Measurements from ENCODE around the gene SHPK. TPM values are rescaled to one million over a fixed set of nuclear protein-coding genes. Genes with fewer than 3 reads are reported as not detected.
A peak's percentile ranks its signal among the peaks of the same experiment; 100 is the strongest.

Gene SHPK, protein sequence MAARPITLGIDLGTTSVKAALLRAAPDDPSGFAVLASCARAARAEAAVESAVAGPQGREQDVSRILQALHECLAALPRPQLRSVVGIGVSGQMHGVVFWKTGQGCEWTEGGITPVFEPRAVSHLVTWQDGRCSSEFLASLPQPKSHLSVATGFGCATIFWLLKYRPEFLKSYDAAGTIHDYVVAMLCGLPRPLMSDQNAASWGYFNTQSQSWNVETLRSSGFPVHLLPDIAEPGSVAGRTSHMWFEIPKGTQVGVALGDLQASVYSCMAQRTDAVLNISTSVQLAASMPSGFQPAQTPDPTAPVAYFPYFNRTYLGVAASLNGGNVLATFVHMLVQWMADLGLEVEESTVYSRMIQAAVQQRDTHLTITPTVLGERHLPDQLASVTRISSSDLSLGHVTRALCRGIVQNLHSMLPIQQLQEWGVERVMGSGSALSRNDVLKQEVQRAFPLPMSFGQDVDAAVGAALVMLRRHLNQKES
- 7.7 TPM for polyA plus RNA-seq (ENCODE audit: insufficient read length)

DNA sequence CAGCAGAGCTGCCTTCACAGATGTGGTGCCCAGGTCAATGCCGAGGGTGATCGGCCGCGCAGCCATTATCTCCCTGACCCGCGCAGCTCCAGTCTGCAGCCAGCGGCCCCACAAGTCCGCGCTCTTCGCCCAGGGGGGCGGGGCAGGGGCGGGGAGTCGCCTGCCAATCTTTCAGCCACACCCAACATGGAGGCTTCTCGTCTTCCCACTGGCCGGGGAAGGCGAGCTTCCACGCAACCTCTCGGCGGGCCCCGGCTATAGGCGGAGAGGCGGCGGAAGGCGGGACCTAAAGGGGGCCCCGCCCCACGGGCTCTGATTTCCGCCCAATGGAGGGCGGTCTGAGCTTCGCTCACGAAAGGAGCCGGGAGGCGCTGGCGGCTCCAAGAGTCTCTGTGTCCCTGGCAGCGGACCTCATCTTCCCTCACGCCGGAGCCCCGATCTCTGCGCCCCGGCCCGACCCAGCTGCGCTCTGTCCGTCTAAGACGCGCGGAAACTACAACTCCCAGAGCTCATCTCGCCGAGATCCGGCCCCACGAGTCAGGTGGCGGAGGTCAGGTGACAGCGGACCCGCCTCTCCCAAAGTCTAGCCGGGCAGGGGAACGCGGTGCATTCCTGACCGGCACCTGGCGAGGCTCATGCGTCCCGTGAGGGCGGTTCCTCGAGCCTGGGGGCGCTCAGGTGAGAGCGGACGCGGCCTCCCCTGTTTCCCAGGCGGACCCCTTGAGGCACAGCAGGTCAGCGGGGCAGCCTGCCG, at the start of gene SHPK, which contains the start of gene CTNS:
Gene SHPK (minus strand): TSS at position 97 of the 754 bp plus-strand sequence. CDS start 31 bp downstream, at position 66.
Gene CTNS (plus strand): TSS at position 607 of the 754 bp plus-strand sequence. CDS start 3,447 bp downstream, outside the sequence.
- peak; percentile 95 for DNase-seq

DNA sequence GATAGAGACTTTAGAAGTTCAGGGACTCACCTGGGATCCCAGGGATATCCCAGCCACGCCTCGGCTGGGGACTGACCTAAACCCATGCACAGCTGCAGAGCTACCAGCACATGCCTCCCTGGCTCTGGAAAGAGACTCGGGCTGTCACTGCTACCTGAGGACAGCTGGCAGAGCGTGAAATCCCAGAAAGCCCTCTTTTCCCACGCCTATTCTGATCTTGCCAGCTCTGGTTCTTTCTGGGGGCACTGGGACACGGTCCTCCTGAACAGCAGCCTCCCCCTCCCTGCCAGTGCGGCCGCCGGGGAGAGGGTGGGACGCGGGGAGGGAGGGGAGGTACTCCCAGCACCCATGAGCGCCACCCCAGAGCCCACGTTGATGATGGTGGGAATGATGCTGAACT, 49.1 kb upstream of the SHPK start:
- DNase-seq = no peak

DNA sequence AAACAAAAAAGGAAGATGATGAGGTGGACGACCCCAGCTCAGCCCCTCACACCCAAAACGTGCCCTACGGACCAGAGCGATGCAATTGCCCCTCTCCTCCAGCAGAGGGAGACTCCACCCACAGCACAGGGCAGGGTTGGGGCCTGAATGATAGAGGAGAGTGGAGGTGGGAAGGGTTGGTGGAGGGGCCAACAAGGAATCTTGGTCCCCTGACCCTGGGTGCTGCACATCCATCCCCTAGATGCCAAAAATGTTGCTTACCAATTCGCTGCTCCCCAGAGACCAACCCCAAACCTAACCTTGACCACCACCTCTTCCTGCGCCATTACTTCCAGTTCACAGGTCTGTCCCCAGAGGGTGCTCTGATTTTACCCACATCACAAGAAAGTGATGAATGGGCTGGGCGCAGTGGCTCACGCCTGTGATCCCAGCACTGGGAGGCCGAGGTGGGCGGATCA, 47.0 kb upstream of the SHPK start:
- no peak for DNase-seq

DNA sequence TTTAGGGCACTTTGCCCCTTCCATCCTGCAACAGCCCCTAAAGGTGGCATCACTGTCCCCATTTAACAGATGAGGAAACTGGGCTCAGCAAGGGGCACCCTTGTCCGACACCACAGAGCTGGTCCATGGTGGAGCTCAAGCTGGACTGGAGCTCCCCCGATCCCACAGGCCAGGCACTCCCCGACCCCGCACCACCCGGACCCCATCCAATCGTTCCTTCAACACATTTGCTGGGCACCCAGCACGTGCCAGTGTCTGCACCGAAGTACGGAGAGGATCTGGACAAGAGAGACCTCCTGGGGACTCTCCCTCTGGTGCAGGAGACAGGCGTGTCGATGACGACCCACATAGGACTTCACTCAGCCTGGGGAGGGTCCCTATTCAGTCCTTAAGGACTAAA, 46.0 kb upstream of the SHPK start:
- DNase-seq = no peak

DNA sequence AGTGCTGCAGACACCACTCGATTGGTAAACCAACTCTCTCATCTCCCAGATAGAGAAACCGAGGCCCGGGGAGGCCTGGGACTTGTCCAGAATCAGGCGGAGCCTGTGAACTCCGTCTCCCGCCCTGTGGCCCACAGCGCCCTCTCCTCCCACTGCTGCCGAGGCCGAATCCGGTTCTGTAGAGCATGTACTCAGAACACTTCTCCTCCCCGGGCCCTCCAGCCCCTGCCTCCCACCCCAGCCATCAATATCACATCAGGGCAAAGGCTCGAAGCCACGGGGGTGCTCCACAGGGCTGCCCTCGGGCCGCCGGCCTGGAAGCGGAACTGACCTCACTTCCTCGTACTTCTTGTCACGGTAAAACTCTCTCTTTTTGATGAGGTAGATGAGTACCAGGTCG, 45.5 kb upstream of the SHPK start:
- DNase-seq = no peak

DNA sequence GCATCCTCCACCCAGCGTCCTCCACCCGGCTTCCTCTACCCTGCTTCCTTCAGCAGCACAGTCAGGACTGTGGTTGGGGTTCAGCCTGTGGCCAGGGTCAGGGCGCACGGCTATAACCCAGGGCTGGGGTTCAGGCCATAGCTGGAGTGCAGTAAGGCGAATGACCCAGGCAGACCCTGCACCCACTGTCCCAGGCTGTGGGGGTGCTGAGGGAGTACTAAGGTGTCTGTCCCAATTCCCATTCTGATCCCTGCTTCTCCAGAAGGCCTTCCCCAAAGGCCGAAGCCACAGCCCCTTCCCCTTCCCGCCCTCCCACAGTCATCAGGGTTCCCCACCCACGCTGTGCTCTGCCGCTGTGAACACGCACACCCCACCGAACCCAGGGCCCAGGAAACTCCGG, 45.0 kb upstream of the SHPK start:
- no peak for DNase-seq

DNA sequence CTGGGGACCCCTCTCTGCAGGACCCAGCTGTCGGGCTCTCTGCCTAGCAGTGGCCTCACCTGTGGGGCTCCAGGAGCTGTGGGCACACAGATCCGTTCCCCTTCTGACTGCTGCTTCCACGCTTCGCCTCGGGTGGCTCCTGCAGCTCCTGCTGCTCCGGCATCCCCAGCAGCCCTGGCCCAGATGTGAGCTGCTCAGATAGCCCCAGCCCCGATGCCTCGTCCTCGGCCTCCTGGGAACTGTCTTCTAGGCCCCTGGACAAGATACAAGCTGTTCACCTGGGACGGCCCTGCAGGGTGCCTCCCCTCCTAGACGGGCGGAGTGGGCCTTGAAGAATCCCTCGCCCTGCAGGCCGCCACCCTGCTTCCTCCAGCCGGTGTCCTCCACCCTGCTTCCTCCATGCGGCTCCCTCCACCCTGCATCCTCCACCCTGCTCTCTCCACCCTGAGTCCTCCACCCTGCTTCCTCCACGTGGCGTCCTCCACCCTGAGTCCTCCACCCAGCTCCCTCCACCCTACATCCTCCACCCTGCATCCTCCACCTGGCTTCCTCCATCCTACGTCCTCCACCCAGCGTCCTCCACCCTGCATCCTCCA, 43.6 kb upstream of the SHPK start:
- DNase-seq = no peak

DNA sequence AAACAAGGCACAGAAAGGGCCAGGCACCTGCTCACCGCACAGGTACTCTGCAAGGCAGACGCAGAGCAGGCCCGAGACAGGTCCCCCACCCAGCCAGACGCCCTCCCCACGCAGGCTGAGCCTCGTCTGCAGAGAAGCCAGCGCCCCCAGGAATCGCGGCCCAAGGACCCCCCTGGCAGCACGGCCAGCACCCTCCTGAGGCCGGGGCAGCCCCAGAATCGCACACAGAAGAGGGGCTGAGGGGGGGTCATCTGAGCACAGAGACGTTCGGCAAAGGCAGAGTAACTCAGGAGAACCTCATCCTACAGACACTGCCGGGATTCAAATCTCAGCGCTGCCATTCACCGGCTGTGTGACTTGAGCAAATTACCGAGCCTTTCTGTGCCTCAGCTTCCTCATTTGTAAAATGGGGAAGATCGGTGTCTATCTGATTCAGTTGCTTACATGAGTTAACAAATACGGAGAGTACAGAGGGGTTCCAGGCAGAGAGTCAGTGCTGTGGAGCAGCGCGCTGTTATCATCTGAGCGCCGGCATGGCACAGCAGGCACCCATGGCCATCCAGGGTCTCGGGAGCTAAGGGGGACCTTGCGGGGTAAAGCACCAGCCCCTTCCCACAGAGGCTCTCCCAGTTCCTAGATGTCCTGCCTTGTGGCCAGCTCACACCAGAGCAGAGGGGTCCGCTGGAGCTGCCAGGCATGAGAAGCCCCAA, 42.9 kb upstream of the SHPK start:
- no peak for DNase-seq

DNA sequence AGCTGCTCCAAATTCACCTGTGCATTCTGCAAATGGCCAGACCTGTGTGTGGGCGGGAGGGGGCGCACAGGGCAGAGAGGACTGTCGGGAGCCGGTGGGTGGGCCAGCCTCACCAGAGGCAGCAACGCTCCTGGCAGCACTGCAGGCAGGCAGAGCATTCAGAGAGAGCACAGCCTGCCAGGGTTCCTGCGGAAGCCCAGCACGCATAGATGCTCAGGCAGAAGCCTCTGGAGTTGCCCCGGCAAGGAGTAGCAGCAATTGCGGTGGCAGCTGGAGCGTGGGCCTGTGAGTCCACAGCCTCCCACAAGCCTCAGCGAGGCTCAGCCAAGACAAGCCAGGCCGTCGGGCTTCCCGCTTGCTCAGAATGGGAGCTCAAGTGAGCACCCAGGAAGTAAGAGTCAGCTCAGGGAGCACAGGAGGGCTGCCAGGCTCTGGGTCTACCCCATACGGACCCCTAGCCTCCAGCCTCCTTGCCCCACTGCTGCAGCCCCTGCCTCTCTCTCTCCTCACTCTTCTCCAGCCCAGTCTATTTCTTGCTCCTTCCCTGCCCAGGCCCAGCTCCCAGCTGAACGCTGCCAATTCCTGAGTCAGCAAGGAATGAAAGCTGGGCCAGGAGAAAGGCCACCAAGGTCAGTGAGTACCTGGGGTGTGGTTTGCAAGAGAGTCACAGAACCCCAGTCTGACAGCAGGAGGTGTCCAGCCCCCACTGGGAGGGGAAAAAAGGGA, 42.2 kb upstream of the SHPK start:
- DNase-seq = no peak

DNA sequence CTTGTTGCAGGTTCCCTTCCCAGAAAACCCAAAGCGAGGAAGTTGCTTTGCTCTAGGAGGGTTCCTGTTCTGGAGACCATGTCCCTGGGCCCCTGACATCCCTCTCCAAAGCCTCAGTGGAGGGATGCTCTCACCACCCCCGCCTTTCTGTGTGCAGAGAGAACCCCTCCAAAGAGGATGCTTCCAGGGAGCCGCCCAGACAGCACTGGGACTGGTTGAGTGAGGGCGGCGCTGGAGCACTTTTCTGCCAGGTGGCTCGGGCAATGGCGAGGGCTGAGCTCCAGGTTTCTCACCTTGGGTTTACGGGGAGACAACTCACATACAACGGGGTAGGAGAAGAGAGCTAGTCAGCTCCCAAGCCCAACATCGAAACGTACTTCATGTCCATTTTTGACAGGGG, 39.8 kb upstream of the SHPK start:
- no peak for DNase-seq

DNA sequence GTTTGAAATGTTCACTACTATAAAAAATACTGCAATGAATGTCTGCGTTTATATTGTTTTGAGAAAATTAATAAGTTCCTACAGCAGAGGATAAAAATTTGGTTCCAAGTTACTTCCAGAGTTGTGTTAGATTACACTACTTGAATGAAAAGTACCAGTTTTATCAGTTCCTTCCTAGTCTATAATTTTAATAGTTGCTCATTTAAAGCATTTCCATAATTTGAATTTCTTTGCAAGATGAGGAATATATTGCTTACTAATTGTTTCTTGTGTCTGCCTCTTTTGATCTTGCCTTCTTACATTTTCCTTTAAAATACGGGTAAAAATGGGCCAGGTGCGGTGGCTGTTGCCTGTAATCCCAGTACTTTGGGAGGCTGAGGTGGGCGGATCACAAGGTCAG, 36.5 kb upstream of the SHPK start:
- no peak for DNase-seq

DNA sequence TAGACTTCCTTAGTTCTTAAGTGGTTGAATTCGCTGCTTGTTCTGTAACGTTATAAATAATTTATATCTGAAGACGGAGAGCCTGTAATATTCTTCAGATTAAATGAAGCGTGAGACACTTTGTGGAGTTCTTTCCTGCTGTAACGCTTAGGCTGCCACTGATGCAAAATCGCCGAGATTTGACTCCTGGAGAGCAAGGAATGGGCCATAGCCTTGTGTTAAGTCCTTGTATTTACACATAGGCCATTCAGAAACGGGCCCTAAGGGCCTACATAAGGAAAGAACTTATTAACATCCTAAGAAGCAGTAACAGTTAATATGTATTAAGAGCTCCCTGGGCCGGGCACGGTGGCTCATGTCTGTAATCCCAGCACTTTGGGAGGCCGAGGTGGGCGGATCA, 33.5 kb upstream of the SHPK start:
- DNase-seq = no peak

DNA sequence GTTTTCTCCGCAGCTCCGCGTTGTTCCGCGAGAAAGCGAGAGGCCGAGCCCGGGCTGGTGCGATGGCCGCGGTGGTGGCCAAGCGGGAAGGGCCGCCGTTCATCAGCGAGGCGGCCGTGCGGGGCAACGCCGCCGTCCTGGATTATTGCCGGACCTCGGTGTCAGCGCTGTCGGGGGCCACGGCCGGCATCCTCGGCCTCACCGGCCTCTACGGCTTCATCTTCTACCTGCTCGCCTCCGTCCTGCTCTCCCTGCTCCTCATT, 33.0 kb upstream of the SHPK start:
- no peak for DNase-seq

DNA sequence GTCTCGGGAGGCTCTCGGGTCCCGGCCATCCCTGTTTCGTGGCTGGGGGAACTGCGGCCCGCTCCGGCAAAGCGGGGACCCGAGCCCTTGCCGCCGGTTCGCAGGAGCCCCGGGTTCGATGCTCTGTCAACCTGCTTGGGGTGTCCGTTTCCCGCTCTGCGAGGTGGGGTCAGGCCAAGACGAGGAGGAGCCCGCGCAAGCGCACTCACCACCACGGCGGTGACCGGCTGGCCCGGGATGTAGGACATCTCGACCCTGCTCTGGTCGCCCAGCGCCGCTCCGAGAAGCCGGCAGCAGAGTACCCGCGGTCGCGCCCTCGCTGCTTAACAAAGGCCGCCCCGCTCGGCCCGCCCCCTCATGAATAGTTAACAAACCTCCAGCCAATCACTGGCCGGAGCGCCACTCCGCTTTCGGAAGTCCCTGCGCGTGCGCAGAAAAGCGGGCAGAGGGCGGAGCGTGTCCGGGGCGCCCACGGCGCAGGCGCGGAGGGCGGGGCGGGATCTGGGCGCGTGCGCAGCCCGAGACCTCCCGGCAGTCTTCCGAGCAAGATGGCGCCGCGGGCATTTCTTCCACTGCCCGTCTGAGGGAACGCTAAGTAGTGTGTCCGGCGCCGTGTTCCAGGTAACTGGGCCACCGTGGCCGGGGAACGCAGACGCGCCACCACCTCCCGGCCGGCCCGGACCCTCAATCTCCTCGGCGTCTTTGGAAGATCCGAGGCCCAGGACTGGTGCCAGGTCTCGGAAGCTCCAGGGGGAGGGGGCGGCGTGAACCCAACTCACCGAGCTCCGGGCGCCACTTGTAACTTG, 32.4 kb upstream of the SHPK start, which contains the start of the genes EMC6 and TAX1BP3:
Gene EMC6 (plus strand): TSS at position 534 of the 806 bp plus-strand sequence. CDS start 335 bp downstream, outside the sequence.
Gene TAX1BP3 (minus strand): TSS at position 300 of the 806 bp plus-strand sequence. CDS start 52 bp downstream, at position 248.
- peak; percentile 99 for DNase-seq

DNA sequence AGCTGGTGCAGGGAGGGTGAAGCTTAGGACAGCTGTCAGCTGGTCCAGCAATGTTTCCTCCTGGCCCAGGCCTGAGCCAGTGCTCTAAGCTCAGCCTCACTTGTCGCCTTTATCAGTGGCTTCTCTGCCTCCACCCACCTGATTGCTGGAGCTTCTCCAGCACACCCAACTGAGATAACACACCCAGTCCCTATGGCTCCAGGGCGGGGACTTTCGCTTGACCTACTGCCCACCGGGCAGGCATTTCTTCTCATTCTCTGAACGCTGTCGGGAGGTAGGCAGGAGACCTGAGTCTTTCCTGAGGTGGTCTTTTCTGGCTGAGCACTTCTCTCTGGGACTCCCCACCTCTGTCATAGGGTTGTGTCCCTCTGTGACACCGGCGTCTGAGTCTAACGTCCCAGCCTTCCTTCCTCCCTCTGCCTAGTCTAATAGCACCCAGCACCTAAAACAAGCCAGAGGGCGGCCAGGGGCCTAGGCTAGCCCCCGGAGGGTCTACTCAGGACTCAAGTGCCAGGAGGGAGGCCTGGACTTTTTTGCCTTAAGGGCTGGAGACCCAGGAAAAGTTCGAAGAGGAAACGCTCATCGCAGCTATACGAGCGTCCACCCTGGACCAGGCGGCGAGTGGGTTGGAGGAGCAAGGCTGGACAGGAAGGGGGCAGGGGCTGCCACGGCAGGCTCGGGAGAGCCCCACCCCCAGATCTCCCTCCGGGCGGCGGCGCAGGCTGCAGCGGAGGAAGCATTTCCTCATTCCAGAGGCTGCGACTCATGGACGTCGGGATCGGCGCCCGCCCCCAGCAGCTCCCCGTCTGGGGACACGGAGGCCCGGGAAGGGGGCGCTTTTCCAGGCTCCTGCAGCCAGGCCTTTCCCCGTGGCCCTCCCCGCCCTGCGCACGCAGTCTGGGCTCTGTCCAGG, 31.6 kb upstream of the SHPK start:
- peak; percentile 93 for DNase-seq

DNA sequence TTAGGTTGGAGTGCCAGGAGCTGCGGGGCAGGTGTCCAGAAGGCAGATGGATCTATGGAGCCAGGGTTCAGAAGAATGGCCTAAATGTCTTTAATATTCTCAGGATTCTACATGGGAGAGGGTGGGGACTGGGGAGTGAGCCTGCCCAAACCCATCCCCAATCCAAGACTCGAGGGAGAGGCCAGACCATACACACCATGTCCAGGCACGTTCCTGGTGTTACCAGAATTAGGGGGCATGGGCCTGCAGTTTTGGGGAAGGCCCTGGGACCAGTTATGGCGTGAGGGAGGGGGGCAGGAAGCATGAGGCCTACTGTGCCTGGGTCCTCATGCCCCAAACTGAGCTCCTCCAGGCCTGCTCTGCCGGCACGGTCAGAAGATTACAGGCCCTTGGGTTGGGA, 30.5 kb upstream of the SHPK start:
- DNase-seq = no peak

DNA sequence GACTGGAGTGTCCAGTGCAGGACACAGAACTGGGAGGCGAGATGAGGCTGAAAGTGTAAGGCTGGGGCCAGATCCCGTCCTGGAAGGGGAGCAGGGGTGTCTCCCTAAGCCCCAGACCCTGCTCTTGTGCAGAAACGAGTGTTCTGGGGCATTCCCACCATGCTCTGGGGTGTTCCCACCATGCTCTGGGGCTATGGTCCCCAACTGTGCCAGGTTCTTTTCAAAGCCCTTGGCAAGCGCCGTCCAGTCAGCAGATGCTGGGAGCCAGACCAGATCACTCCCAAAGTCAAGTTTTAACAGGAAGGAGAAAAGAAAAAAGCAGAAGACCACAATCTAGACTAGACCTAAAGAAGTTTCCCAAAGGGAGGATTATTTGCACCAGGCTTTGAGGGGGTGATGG, 29.8 kb upstream of the SHPK start:
- DNase-seq = no peak

DNA sequence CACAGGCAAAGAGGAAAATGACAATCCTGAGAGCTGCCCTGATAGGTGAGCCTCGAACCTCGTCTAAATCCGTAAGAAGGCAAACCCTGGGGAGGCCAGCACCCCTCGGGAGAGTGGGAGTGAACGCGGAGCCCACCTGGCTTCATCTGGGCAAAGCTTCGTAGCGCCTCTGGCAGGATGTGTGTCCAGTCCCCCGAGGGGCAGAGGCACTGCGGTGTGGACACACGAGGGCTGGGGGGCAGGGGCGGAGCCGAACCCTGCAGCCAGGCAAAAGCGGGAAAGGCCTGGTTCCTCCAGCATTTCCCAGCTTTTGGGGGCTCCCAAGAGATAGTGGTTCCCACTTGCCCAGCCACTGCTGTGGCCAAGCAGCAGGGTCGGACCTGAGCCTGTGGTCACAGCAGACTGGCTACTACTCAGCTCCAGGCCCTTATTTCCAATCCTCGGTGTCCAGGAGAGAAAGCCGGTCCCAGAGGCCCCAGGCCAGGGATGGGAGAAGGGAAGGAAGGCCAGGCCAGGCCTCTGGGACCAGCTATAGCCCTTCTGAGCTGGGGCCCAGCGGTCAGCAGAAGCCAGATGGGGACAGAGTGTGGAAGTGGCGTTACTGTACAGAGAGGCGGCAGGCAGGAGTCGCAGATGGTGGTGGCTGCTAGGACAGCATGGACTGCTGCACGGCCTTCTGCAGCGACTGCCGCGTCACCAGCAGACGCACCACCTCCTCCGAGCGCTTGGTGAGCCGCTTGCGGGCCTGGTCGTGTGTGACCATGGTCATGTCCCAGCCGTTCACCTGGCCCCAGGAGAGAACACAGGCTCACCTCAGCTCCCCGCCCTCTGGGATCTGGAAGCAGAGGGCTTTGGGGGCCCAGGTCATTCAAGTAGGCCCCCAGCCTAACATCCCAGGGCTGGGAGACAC, 27.3 kb upstream of the SHPK start:
- DNase-seq = no peak
